Stimulated activated CD8-positive, alpha-beta memory T cell treated with anti-CD3 and anti-CD28 coated beads, Interleukin-15, amount 100 ng/mL, for 48 hours (primary cell): Measurements from ENCODE around the gene RBMS1.
"Not testable (repeated sequence)": the region's sequence is repeated elsewhere in the genome, so short reads cannot be mapped to it uniquely, and the experiment has no call there.

Source experiments
- DNase-seq, 2 donors: peaks; one replicate each; pipeline ENCODE4 v3.0.0-alpha.2; 2020; ENCODE audit warnings: low read depth in 2 of 2

RBMS1 gene

GRCh38 chr2:160380611-160381010 lies 113.0 kb downstream of the RBMS1 start:
- no peak for DNase-seq

- no peak for DNase-seq
These were observed 113.5 kb downstream of the RBMS1 start for GRCh38 chr2:160380000-160380570.

DNA sequence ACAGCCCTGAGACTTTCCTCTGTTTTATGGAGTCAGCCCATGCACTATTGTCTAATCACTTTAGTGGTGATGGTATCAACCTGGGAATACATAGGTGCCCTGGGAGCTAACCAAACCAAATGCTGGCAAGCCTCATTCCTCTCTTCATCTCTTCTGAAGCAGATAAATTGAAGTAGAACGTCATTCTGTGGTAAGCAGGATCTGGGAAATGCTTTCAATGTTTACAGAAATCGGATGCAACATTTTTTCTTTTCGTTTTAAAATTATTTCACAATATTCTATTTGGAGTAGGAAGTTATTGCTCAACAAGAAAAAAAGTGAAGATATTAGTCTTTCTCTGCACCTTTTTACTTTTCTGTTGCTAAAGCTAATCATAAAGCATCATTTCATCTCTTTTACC lies 114.2 kb downstream of the RBMS1 start:
- no peak for DNase-seq

DNA sequence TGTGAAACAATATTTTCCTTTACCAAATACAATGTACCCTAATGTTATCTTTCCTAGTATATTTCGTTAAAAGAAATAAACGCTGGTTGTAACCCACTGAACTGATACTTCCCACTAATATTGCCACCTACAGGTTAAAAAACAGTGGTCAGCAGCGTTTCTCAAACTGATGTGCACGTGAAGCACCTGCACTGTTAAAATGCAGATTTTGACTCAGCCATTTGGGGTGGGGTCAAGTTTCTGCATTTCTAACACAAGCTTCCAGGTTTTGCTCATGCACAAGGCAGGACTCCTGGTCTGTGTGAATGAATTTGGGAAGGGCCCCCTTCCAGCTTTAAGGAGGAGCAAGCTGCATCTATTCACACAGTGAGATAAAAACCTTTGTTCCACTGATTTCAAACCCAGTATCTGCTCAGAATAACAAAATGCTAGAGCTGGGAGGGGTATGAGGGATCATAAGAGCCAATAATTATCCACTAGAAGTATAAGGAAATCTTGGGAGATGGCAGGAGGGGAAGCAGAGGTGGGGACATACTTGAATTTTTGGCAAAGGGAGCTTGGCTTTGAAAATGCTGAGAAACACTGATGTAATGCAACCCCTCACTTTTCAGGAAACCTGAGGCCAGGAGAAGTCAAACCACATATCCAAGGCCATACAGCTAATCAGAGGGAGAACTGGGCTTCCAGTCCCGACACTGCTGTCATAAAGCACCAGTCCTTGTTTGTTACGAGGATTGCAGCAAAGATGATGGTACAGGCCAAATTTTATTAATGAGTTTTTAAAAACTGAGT lies 116.2 kb downstream of the RBMS1 start:
- no peak for DNase-seq

GRCh38 chr2:160376576-160376975 lies 117.0 kb downstream of the RBMS1 start:
- no peak for DNase-seq

- no peak for DNase-seq
These were observed 117.7 kb downstream of the RBMS1 start for GRCh38 chr2:160375802-160376469.

GRCh38 chr2:160375037-160375436 lies 118.6 kb downstream of the RBMS1 start:
- no peak for DNase-seq

DNA sequence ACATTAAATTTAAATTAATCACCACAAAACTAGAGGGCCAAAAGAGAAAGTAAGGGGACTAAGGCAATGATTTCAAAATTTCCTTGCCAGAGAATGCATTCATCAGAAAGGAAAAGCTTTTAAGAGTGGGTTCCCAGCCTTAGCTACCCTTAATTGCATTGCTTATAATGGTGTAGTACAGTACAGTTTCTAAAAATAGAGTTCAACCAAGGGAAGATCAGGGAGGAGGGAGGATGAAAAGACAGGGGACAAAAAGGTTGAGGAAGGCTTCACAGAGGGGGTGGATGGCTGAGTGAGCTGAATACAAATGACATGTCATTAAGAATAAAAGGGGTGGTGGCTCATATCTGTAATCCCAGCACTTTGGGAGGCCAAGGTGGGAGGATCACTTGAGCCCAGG lies 119.9 kb downstream of the RBMS1 start:
- DNase-seq, result no peak

DNA sequence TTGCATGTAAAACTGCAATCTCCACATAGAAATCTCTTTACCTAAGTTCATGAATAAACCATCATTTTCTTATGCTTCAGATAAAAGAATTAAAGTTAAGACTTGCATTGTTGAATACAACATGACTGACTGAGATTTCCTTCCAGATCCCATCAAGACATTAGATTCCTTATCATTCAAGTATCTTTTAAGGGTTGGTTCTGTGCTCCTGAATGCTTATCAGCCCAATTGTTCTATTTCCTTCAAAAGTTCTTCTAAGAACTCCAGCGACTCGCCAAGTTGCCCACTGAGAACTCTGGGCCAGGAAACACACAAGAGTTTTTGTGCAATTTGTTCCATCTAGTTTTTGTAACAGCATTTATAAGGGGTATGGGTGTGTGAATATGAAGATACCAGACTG lies 120.3 kb downstream of the RBMS1 start:
- DNase-seq, result no peak

- no peak for DNase-seq
These were observed 121.0 kb downstream of the RBMS1 start for GRCh38 chr2:160372585-160372984.

DNA sequence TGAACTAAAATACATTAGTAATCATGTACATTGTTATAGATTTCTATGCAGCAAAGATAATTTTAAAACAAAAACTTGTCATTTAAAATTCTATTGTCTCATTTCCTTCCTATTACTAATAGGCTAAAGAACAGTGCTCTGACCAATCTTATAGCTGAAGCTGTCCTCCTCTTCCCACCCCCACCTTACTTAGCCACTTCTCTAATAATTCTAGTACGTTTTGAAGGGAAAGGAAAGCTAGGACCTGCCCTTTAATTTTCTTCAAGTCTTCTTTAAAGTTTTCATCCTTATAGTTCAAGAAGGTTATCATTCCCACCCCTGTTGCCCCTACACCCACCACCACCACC lies 121.6 kb downstream of the RBMS1 start:
- no peak for DNase-seq

GRCh38 chr2:160371251-160372009 lies 122.2 kb downstream of the RBMS1 start:
- no peak for DNase-seq

DNA sequence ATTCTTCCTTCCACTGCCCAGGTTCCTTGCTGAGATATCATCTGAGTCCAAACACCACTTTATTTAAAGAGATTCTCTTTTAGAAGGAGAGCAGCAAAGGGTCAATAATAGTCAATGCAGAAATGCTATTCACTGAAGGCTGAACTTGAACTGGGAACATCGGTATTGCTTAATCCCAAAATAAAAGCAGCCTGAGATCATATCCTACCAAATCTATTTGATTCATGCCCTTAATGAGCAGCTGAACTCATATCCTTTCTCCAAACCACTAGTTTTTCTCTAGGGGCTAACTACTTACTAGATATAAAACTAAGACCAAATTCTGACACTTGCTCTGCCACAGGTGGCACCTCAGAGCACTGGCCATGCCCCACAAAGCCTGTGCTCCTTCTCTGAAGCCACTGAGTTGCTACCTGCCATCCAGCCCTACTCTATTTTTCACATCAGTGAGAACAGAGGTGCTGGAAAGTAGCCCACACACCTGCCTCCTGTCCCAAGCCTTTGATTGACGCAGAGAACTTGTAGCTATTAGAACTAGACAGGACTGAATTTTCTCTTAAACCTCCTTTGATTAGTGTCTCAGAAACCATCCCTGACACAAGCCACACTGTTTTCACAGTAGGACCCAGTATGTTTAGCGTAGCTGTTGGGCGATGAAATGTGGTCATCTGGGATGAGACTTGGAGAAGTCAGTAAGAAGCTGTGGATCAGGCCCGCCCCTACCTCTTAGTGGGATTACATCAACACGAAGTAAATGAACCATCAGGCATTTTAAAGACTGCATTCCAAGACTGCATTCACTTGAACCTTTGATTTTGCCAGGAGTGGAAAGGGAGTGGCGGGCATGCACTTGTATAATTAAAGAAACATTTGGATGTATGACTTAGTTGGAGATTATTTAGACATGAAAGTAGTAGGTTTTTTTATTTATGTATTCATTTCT lies 124.3 kb downstream of the RBMS1 start:
- DNase-seq, result no peak

- DNase-seq, result no peak
These were observed 125.7 kb downstream of the RBMS1 start for GRCh38 chr2:160367887-160368286.

- not testable (repeated sequence) for DNase-seq
These were observed 126.5 kb downstream of the RBMS1 start for GRCh38 chr2:160367139-160367538.

DNA sequence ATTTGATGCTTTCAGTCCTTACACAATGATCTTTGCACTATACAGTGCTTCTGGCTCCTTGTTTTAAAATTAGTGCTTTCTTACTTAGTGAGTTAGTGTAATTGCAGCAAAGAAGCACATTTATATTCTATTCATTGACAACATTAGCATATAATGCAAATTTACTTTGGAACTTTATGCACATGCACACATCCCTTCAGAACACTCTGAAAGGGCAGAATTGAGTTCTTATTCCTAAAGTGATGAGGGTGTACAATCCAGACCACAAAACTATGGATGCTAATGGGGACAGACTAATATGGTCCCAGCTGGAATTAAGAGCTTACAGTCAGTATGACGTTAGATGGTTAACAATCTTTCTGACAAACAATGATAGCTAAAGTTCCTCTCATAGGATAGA lies 127.1 kb downstream of the RBMS1 start:
- no peak for DNase-seq

DNA sequence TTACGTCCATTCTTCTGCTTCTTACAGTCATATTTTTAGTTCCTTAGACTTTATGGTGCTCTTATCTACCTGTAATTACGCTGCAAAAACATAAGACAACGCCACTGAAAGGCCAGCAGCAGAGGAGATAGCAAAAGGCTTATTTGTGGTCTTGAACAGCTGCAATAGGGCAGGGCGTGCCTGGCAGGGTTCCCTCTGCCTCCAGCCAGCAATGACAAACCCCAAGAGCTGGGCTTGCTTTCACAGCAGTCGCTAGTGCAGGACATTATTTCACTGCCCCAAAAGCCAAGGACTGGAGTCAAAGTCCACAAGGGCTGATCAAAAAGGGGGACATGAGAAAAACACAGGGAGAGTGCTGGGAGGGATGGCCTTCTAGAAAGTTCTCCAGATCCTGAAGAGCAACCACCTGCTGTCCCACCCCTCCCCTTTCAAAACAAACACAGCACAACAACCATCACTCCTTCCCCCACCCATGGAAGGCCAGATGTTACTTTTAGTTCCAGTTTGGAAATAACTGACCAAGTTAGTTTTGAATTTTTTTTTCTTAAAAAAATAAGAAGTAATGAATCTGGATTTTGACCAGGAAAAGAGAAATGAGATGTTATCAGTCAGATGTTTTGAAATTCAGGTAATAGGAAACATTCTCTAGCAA lies 127.8 kb downstream of the RBMS1 start:
- no peak for DNase-seq

- DNase-seq, result no peak
These were observed 129.2 kb downstream of the RBMS1 start for GRCh38 chr2:160364364-160364763.

DNA sequence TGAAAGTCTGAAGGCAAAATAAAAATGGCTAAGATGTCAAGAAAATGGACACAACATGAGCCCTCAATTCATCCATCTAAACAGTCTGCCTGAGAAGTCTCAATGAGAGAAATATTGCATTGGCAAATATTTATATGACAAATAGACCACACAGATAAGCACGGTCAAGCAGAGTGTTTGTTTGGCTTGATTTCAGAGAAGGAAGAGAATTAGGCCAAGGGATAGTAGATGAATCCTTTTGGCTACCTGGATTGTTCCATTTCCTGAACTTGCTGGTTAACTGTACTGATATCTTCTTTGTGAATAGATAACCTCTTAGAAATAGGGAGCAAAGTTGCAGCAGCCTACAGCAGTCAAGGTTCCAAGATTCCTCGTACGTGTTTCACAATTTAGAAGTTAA lies 129.6 kb downstream of the RBMS1 start:
- no peak for DNase-seq

- DNase-seq, result no peak
These were observed 130.6 kb downstream of the RBMS1 start for GRCh38 chr2:160363055-160363454.

- no peak for DNase-seq
These were observed 131.1 kb downstream of the RBMS1 start for GRCh38 chr2:160362541-160362940.
